Smooth muscle cell (in vitro differentiated cells): ENCODE results near the gene MASP1. TPM values are rescaled to one million over a fixed set of nuclear protein-coding genes. Genes with fewer than 3 reads are reported as not detected.

Source experiments
- DNase-seq: peaks from one replicate; lab custom pipeline; 2025; ENCODE audit not compliant: unreplicated experiment; lab: John Stamatoyannopoulos, UW
- H2AFZ ChIP-seq: fragments of 200-600 bp; sonication (generic); 2 replicates; pipeline ENCODE4 v1.6.0; 2016; ENCODE audit warnings: antibody characterized with exemption, low read depth, mild to moderate bottlenecking
- H3F3A ChIP-seq: fragments of 200-600 bp; sonication (generic); 2 replicates; pipeline ENCODE4 v1.6.0; 2017; ENCODE audit warnings: antibody characterized with exemption, low read depth
- H3K27ac ChIP-seq: fragments of 200-600 bp; sonication (generic); 2 replicates; pipeline ENCODE4 v1.5.1; 2016; ENCODE audit warnings: low read depth, mild to moderate bottlenecking
- H3K27me3 ChIP-seq: fragments of 200-600 bp; sonication (generic); 2 replicates; pipeline ENCODE4 v1.6.1; 2016; ENCODE audit warnings: low read depth, mild to moderate bottlenecking
- H3K36me3 ChIP-seq: fragments of 200-600 bp; sonication (generic); 2 replicates; pipeline ENCODE4 v1.5.1; 2016; ENCODE audit warnings: low read depth
- H3K4me1 ChIP-seq: fragments of 200-600 bp; sonication (generic); 2 replicates; pipeline ENCODE4 v1.5.1; 2016; ENCODE audit warnings: low read depth
- H3K4me2 ChIP-seq: fragments of 200-600 bp; sonication (generic); 2 replicates; pipeline ENCODE4 v1.6.0; 2016; ENCODE audit warnings: mild to moderate bottlenecking
- H3K4me3 ChIP-seq: fragments of 200-600 bp; sonication (generic); 2 replicates; pipeline ENCODE4 v1.5.1; 2016; ENCODE audit warnings: mild to moderate bottlenecking
- H3K79me2 ChIP-seq: fragments of 200-600 bp; sonication (generic); 2 replicates; pipeline ENCODE4 v1.6.0; 2016; ENCODE audit warnings: low read depth, mild to moderate bottlenecking
- H3K9ac ChIP-seq: fragments of 200-600 bp; sonication (generic); 2 replicates; pipeline ENCODE4 v1.6.0; 2016; ENCODE audit warnings: low read depth
- H3K9me3 ChIP-seq: fragments of 200-600 bp; sonication (generic); replicated peaks from 2 replicates; pipeline ENCODE4 v1.5.1; 2016; ENCODE audit warnings: low read depth
- H4K20me1 ChIP-seq: fragments of 200-600 bp; sonication (generic); 2 replicates; pipeline ENCODE4 v1.6.0; 2016; ENCODE audit warnings: low read depth
- WGBS: methylation state at CpG from one replicate; pipeline ENCODE4 v1.1.7; 2016; ENCODE audit warnings: low lambda C conversion rate; 5-methylcytosine and 5-hydroxymethylcytosine counted together
- polyA plus RNA-seq: library from polyadenylated mRNA; unstranded; fragments of >200 nt; fragmentation: Nextera tagmentation; extraction: Ambion mirVana; gene quantifications from 2 replicates; pipeline ENCODE4 v1.2.1, GENCODE V29; 2016
- total RNA-seq: library from RNA; depleted of rRNA; stranded (reverse); fragments of >200 nt; gene quantifications from 2 replicates; pipeline ENCODE4 v1.2.3, GENCODE V29; 2014
- TF ChIP-seq, protein P1 (sequence below): fragments of 200-600 bp; sonication (generic); IDR thresholded peaks from 2 replicates; pipeline ENCODE4 v1.5.1; 2017; ENCODE audit warnings: borderline replicate concordance, mild to moderate bottlenecking, antibody characterized with exemption; ENCODE audit not compliant: insufficient read depth, poor library complexity, severe bottlenecking

The MASP1 gene
- total and polyA plus RNA-seq, 2 experiments from 2014 or later, result 46.7 to 54.0 TPM

DNA sequence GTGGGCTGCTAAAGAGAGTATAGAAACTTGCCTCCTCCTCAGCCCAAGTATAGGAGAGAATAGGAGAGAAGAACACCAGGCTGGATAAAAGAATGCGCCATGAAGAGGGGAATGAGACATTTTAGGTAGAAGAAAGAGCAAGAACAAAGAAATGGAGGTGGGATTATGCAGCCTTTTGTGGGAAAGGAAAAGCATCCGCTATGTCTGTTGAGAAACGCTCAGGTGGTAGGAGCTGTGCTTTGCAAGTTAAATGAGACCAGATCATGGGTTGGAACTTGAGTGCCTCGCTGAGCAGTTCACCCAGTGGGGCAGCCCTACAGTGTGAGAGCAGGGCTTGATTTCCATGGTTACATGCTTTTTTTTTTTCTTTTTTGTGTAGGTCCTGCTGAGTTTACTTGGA, 105.8 kb downstream of the MASP1 start:
- Histone ChIP-seq H3K27me3 (peaks cover under 1% of the 10 kb centered on the region), H3K27ac (peak overlapping the region; percentile 61), H3K4me3 (no peak overlapping the region), H4K20me1 (no peaks in the 10 kb centered on the region), H2AFZ (peak overlapping the region; percentile 30), H3K4me2 (peak overlapping the region; percentile 60), H3K36me3 (no peaks in the 10 kb centered on the region), H3K9me3 (no peaks in the 10 kb centered on the region), H3K4me1 (peaks cover 29% of the 10 kb centered on the region), H3K79me2 (no peaks in the 10 kb centered on the region), H3K9ac (no peak overlapping the region), H3F3A (peaks cover 6% of the 10 kb centered on the region)
- 59% methylated on average over 4 of the region's 4 CpGs for WGBS
- no peak for DNase-seq
- TF ChIP-seq, protein P1, sequence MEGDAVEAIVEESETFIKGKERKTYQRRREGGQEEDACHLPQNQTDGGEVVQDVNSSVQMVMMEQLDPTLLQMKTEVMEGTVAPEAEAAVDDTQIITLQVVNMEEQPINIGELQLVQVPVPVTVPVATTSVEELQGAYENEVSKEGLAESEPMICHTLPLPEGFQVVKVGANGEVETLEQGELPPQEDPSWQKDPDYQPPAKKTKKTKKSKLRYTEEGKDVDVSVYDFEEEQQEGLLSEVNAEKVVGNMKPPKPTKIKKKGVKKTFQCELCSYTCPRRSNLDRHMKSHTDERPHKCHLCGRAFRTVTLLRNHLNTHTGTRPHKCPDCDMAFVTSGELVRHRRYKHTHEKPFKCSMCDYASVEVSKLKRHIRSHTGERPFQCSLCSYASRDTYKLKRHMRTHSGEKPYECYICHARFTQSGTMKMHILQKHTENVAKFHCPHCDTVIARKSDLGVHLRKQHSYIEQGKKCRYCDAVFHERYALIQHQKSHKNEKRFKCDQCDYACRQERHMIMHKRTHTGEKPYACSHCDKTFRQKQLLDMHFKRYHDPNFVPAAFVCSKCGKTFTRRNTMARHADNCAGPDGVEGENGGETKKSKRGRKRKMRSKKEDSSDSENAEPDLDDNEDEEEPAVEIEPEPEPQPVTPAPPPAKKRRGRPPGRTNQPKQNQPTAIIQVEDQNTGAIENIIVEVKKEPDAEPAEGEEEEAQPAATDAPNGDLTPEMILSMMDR, result no peak

Other genes with a start within 250 kb of the MASP1 start
- gene RPL39L, start 152.2 kb downstream of the MASP1 start, total RNA-seq, result 31.6 and 44.2 TPM in 2 replicates
- gene RPL39L, start 152.2 kb downstream of the MASP1 start, polyA plus RNA-seq, result 35.1 and 40.3 TPM in 2 replicates
- gene RTP1, start 94.3 kb downstream of the MASP1 start, total RNA-seq, result not detected in 2 replicates
- gene RTP1, start 94.3 kb downstream of the MASP1 start, polyA plus RNA-seq, result not detected in 2 replicates
- gene RTP4, start 76.6 kb upstream of the MASP1 start, total RNA-seq, result not detected in 2 replicates
- 0.53 TPM in 1 of 2 replicates, not detected in the other for gene RTP4, start 76.6 kb upstream of the MASP1 start, polyA plus RNA-seq